HepG2 (cell line): ENCODE results near the gene LPO. TPM values are rescaled to one million over a fixed set of nuclear protein-coding genes. Genes with fewer than 3 reads are reported as not detected.

Experiments used
- ATAC-seq: fragments of 200-7000 bp; cut with Tn5 transposase; 3 replicates; pipeline ENCODE4 v1.9.1; 2020; ENCODE audit warnings: mild to moderate bottlenecking, moderate library complexity
- BruUV-seq: library from RNA; stranded (reverse); fragments of 400-500 nt; replicated peaks from 2 replicates; lab custom pipeline; 2021; lab: Mats Ljungman, UMichigan
- CTCF ChIA-PET: fragments of 300-600 bp; formaldehyde crosslinking; extraction: SDS; loops from one replicate; lab custom pipeline; 2021; ENCODE audit warnings: low total read pairs, inconsistent platforms, low intra/inter-chr PET ratio; lab: Yijun Ruan, JAX
- POLR2A ChIA-PET: fragments of 350-600 bp; sonication (Branson Sonifier 250); formaldehyde crosslinking; loops from one replicate; lab custom pipeline; 2020; ENCODE audit warnings: antibody characterized with exemption, inconsistent platforms; lab: Yijun Ruan, JAX
- DNase-seq: peaks from one replicate; pipeline ENCODE4 v3.0.0-alpha.2; 2015; ENCODE audit warnings: low spot score
- FAIRE-seq: peaks from 3 replicates; lab custom pipeline; 2011; peaks lifted over from hg19 to GRCh38; lab: Jason Lieb, UNC
- H2AFZ ChIP-seq: one replicate; pipeline ENCODE4 v1.6.1; 2011; ENCODE audit warnings: low read length, inconsistent platforms
- H3K27ac ChIP-seq: fragments of 300-600 bp; 3 replicates; pipeline ENCODE4 v1.8.0; 2011; ENCODE audit warnings: mixed run types, mild to moderate bottlenecking, mixed read lengths, low read length, inconsistent platforms; ENCODE audit not compliant: insufficient read depth; ENCODE audit errors: extremely low read length
- H3K27me3 ChIP-seq, 2 experiments: fragments of 200-600 bp in 1 of 2; 2 replicates in 1 of 2; 3 replicates in 1 of 2; pipeline versions ENCODE4 v1.6.0 to v1.8.0; 2011; ENCODE audit warnings: low read length in 2 of 2, mild to moderate bottlenecking in 2 of 2, moderate library complexity in 2 of 2, inconsistent platforms in 1 of 2; ENCODE audit not compliant: insufficient read depth in 2 of 2, control insufficient read depth in 1 of 2
- H3K36me3 ChIP-seq, 2 experiments: fragments of 200-600 bp in 1 of 2; replicated peaks in 1 of 2; 2 replicates in 1 of 2; 3 replicates in 1 of 2; pipeline versions ENCODE4 v1.5.1 to v1.8.0; 2011; ENCODE audit warnings: low read length in 2 of 2, inconsistent platforms in 1 of 2; ENCODE audit not compliant: insufficient read depth in 2 of 2, control insufficient read depth in 1 of 2
- H3K4me1 ChIP-seq: 2 replicates; pipeline ENCODE4 v1.5.1; 2012; ENCODE audit warnings: low read length, inconsistent platforms; ENCODE audit not compliant: insufficient read depth
- H3K4me2 ChIP-seq: 2 replicates; pipeline ENCODE4 v1.6.0; 2011; ENCODE audit warnings: low read depth, low read length, inconsistent platforms
- H3K4me3 ChIP-seq, 3 experiments: fragments of 200-600 bp in 1 of 3; sonication (generic), shearing (Covaris generic) in 1 of 3; replicated peaks in 1 of 3; 2 replicates each; pipeline ENCODE4 v1.5.1; 2011 to 2016; ENCODE audit warnings: low read length in 3 of 3, inconsistent platforms in 2 of 3, low read depth in 2 of 3, mild to moderate bottlenecking in 2 of 3, control low read depth in 1 of 3, mixed read lengths in 1 of 3; ENCODE audit not compliant: insufficient read depth in 1 of 3
- H3K79me2 ChIP-seq: one replicate; pipeline ENCODE4 v1.6.1; 2011; ENCODE audit warnings: low read length, inconsistent platforms; ENCODE audit not compliant: insufficient read depth
- H3K9ac ChIP-seq: 2 replicates; pipeline ENCODE4 v1.6.0; 2011; ENCODE audit warnings: mild to moderate bottlenecking, low read depth, low read length, inconsistent platforms; ENCODE audit not compliant: insufficient read depth
- H3K9me3 ChIP-seq: 2 replicates; pipeline ENCODE4 v1.5.1; 2012; ENCODE audit warnings: mild to moderate bottlenecking, low read length
- H4K20me1 ChIP-seq: 2 replicates; pipeline ENCODE4 v1.6.0; 2011; ENCODE audit warnings: inconsistent platforms, mild to moderate bottlenecking, low read length, moderate library complexity; ENCODE audit not compliant: insufficient read depth
- BCL6 ChIP-seq: IDR thresholded peaks from 2 replicates; pipeline ENCODE4 v1.6.1; 2016; ENCODE audit warnings: missing genetic modification reagents, missing compliant biosample characterization
- CTCF ChIP-seq: sonication (generic); formaldehyde crosslinking; IDR thresholded peaks from 2 replicates; pipeline ENCODE4 v1.5.0; 2020; ENCODE audit warnings: mild to moderate bottlenecking, missing genetic modification reagents, moderate library complexity
- HOXA5 ChIP-seq: sonication (generic); formaldehyde crosslinking; IDR thresholded peaks from 2 replicates; pipeline ENCODE4 v1.4.0; 2020; ENCODE audit warnings: missing genetic modification reagents
- NCOA5 ChIP-seq: sonication (generic); formaldehyde crosslinking; IDR thresholded peaks from 2 replicates; pipeline ENCODE4 v1.4.0; 2020; ENCODE audit warnings: missing genetic modification reagents
- RAD51 ChIP-seq: fragments of 450-650 bp; IDR thresholded peaks from 2 replicates; pipeline ENCODE4 v1.6.1; 2016; ENCODE audit warnings: borderline replicate concordance
- STAG1 ChIP-seq: sonication (generic); formaldehyde crosslinking; IDR thresholded peaks from 2 replicates; pipeline ENCODE4 v1.4.0; 2020; ENCODE audit warnings: missing genetic modification reagents
- STAT5B ChIP-seq: sonication (generic); formaldehyde crosslinking; IDR thresholded peaks from 2 replicates; pipeline ENCODE4 v1.4.0; 2020; ENCODE audit warnings: missing genetic modification reagents
- ZBTB26 ChIP-seq: IDR thresholded peaks from 2 replicates; pipeline ENCODE4 v1.6.1; 2016; ENCODE audit warnings: missing compliant biosample characterization, missing genetic modification reagents, borderline replicate concordance
- ZIK1 ChIP-seq: sonication (generic); formaldehyde crosslinking; IDR thresholded peaks from 2 replicates; pipeline ENCODE4 v1.5.0; 2020; ENCODE audit warnings: mild to moderate bottlenecking, low read depth, missing genetic modification reagents, borderline replicate concordance
- ZNF10 ChIP-seq: sonication (generic); formaldehyde crosslinking; IDR thresholded peaks from 2 replicates; pipeline ENCODE4 v1.4.0; 2020; ENCODE audit warnings: mild to moderate bottlenecking, low read depth, missing genetic modification reagents, borderline replicate concordance
- WGBS: methylation state at CpG from one replicate; pipeline ENCODE4 v1.1.6; 2017; ENCODE audit warnings: low lambda C conversion rate; 5-methylcytosine and 5-hydroxymethylcytosine counted together
- in situ Hi-C: cut with HindIII; loops from 2 replicates; pipeline ENCODE4 v1.10.0; 2017; ENCODE audit warnings: low pct_unique_long_range_greater_than_20kb; ENCODE audit not compliant: extremely low pct_ligation_motif_present
- intact Hi-C: fragments of 100-400 bp; cut with micrococcal nuclease; formaldehyde crosslinking; loops from one replicate; pipeline ENCODE4 v1.10.0; 2022; ENCODE audit not compliant: unreplicated experiment
- polyA plus RNA-seq, 8 experiments: library from polyadenylated mRNA; depleted of rRNA in 3 of 8; stranded (reverse) in 7 of 8; unstranded in 1 of 8; fragments of >200 nt; fragmentation: Illumina TruSeq in 4 of 8; extraction: Trizol in 4 of 8; gene quantifications; 2 replicates each; pipeline versions ENCODE4 v1.2.1 to v1.2.3, GENCODE V29; 2011 to 2016; ENCODE audit warnings: low read depth in 4 of 8, missing spikeins in 1 of 8, mixed read lengths in 1 of 8; ENCODE audit not compliant: insufficient read depth in 1 of 8
- total RNA-seq, 5 experiments: library from RNA; depleted of rRNA; stranded (reverse); fragments of >200 nt; fragmentation: Illumina TruSeq; extraction: Trizol; gene quantifications; 2 replicates each; pipeline ENCODE4 v1.2.3, GENCODE V29; 2016; ENCODE audit warnings: low read depth in 1 of 5

Gene LPO
- total and polyA plus RNA-seq, 2 of the 13 experiments (the other 11 are each of a cell fraction or from before 2014, with no cell fraction given), result not detected

- Histone ChIP-seq H2AFZ (no peak overlapping the region), H3K4me2 (no peak overlapping the region), H3K4me3 (no peak overlapping the region), H3K27ac (no peak overlapping the region), H3K27me3 (no peaks in the 10 kb centered on the region), H3K36me3 (peaks cover 18 to 59% of the 10 kb centered on the region in 2 experiments), H3K9me3 (no peaks in the 10 kb centered on the region), H3K4me1 (no peaks in the 10 kb centered on the region)
- intact Hi-C loops, result no loop called here
- ATAC-seq, result peak; percentile 59
- TF ChIP-seq CTCF (CRISPR knock-in tag) (0 out of 2 replicates have a peak, but pooled peaks have one; percentile 15), STAG1 (CRISPR knock-in tag) (peak; percentile 12; the same call in 1 of the 2 replicates), ZBTB26 (CRISPR knock-in tag) (no peak), STAT5B (CRISPR knock-in tag) (no peak)
- TF ChIP-seq, all 625 proteins: peak for 2
- BruUV-seq, result no TSS peak
- WGBS, result 87% methylated on average over 5 of the region's 5 CpGs
- Histone ChIP-seq H4K20me1 (no peaks in the 10 kb centered on the region), H3K9ac (no peak overlapping the region), H3K79me2 (no peaks in the 10 kb centered on the region)
- ChIA-PET CTCF (no interaction called here), POLR2A (no interaction called here)
- DNase-seq (no peak), FAIRE-seq (peak; percentile 66)
- in situ Hi-C loops, result no loop called here
Observed at GRCh38 chr17:58210922-58211321, 27.5 kb upstream of the LPO start.

- no peak for TF ChIP-seq ZNF10
- no peak for TF ChIP-seq HOXA5 (CRISPR knock-in tag)
- no peak for TF ChIP-seq ZIK1 (CRISPR knock-in tag)
- TF ChIP-seq BCL6 (CRISPR knock-in tag), result no peak
- TF ChIP-seq RAD51, result no peak
- no peak for TF ChIP-seq NCOA5 (CRISPR knock-in tag)
- no peak overlapping the region for H2AFZ ChIP-seq
- H3K4me2 ChIP-seq, result no peak overlapping the region
- no peaks in the 10 kb centered on the region; a peak in 1 of 5 replicates for H3K27me3 ChIP-seq
- H4K20me1 ChIP-seq, result no peaks in the 10 kb centered on the region
- no peak overlapping the region for H3K9ac ChIP-seq
- H3K36me3 ChIP-seq, result peaks cover 9 to 28% of the 10 kb centered on the region in 2 experiments; a peak in 4 of 5 replicates
- H3K27ac ChIP-seq, result no peak overlapping the region
- FAIRE-seq (no peak), DNase-seq (no peak), ATAC-seq (no peak)
- ChIA-PET POLR2A (no interaction called here), CTCF (no interaction called here)
- no peaks in the 10 kb centered on the region for H3K9me3 ChIP-seq
- intact Hi-C loops (no loop called here), in situ Hi-C loops (no loop called here)
- H3K79me2 ChIP-seq, result no peaks in the 10 kb centered on the region
- no TSS peak for BruUV-seq
- no peak overlapping the region for H3K4me3 ChIP-seq
- H3K4me1 ChIP-seq, result peaks cover 19% of the 10 kb centered on the region
Observed at GRCh38 chr17:58215685-58216084, 22.7 kb upstream of the LPO start.
